ENCODE results near the gene PRPS1. TPM values are rescaled to one million over a fixed set of nuclear protein-coding genes. Genes with fewer than 3 reads are reported as not detected.
A peak's percentile ranks its signal among the peaks of the same experiment; 100 is the strongest.

Gene PRPS1
- polyA plus RNA-seq, 1 donor (not counting 4 experiments of a cell fraction or from before 2014, with no cell fraction given), result 48.4 TPM

- dilution Hi-C loops (cut with MboI; ENCODE audit: extremely low pct_ligation_motif_present, low sequenced_read_pairs), result no loop called here
- Histone ChIP-seq H2AFZ (ENCODE audit: control insufficient read depth, low read length) (no peak overlapping the region), H4K20me1 (ENCODE audit: control insufficient read depth, extremely low read depth, insufficient read depth, low read length) (no peaks in the 10 kb centered on the region), H3K4me3 (ENCODE audit: control insufficient read depth in 2 of 3, extremely low read depth in 1 of 3, insufficient read depth in 2 of 3, low read depth in 1 of 3, low read length in 3 of 3) (peak overlapping the region; percentile 51 to 77 (median 65)), H3K9me1 (ENCODE audit: control insufficient read depth, extremely low read depth, insufficient read depth, low read length) (no peaks in the 10 kb centered on the region), H3K9ac (ENCODE audit: control insufficient read depth, extremely low read depth, insufficient read depth, low read length) (peak overlapping the region; percentile 91), H3K4me2 (ENCODE audit: control insufficient read depth, extremely low read depth, insufficient read depth, low read depth, low read length) (peak overlapping the region; percentile 84), H3K27me3 (ENCODE audit: control insufficient read depth, extremely low read depth, insufficient read depth, low read length) (no peaks in the 10 kb centered on the region), H3K9me3 (ENCODE audit: control insufficient read depth, low read depth, low read length) (no peaks in the 10 kb centered on the region), H3K79me2 (ENCODE audit: control insufficient read depth, insufficient read depth, low read length) (no peaks in the 10 kb centered on the region), H3K27ac (ENCODE audit: control insufficient read depth, insufficient read depth, low read length) (peak overlapping the region; percentile 88), H3K4me1 (ENCODE audit: control insufficient read depth, extremely low read depth, insufficient read depth, low read length) (peaks cover 38% of the 10 kb centered on the region), H3K36me3 (ENCODE audit: control insufficient read depth in 2 of 2, extremely low read depth in 1 of 2, insufficient read depth in 2 of 2, low read length in 2 of 2) (no peaks in the 10 kb centered on the region)
- DNase-seq (ENCODE audit: low read depth, low spot score), result no peak
- no peak for FAIRE-seq
- TF ChIP-seq CTCF (optimal IDR thresholded peaks at IDR 0.05 in 1 of 3, IDR thresholded peaks at IDR 0.05 in 1 of 3, conservative IDR thresholded peaks at IDR 0.05 in 1 of 3; ENCODE audit: extremely low read depth in 1 of 3, insufficient read depth in 2 of 3, low read length in 3 of 3), result no peak
- TF ChIP-seq EZH2 (IDR thresholded peaks at IDR 0.05; ENCODE audit: low read length), result no peak
Observed at GRCh38 chrX:107675823-107676555, 47.7 kb downstream of the PRPS1 start.

GRCh38 chrX:107676559-107677378 lies 48.5 kb downstream of the PRPS1 start:
- dilution Hi-C loops (cut with MboI; ENCODE audit: extremely low pct_ligation_motif_present, low sequenced_read_pairs), result no loop called here
- Histone ChIP-seq H3K4me2 (ENCODE audit: control insufficient read depth, extremely low read depth, insufficient read depth, low read depth, low read length) (peak overlapping the region; percentile 84), H3K36me3 (ENCODE audit: control insufficient read depth in 2 of 2, extremely low read depth in 1 of 2, insufficient read depth in 2 of 2, low read length in 2 of 2) (no peaks in the 10 kb centered on the region), H3K4me1 (ENCODE audit: control insufficient read depth, extremely low read depth, insufficient read depth, low read length) (peaks cover 38% of the 10 kb centered on the region), H3K9ac (ENCODE audit: control insufficient read depth, extremely low read depth, insufficient read depth, low read length) (peak overlapping the region; percentile 91), H2AFZ (ENCODE audit: control insufficient read depth, low read length) (no peak overlapping the region), H3K27ac (ENCODE audit: control insufficient read depth, insufficient read depth, low read length) (peak overlapping the region; percentile 88), H3K9me3 (ENCODE audit: control insufficient read depth, low read depth, low read length) (no peaks in the 10 kb centered on the region), H3K4me3 (ENCODE audit: control insufficient read depth in 2 of 3, extremely low read depth in 1 of 3, insufficient read depth in 2 of 3, low read depth in 1 of 3, low read length in 3 of 3) (peak overlapping the region; percentile 51 to 77 (median 65)), H3K27me3 (ENCODE audit: control insufficient read depth, extremely low read depth, insufficient read depth, low read length) (no peaks in the 10 kb centered on the region), H3K79me2 (ENCODE audit: control insufficient read depth, insufficient read depth, low read length) (no peaks in the 10 kb centered on the region), H3K9me1 (ENCODE audit: control insufficient read depth, extremely low read depth, insufficient read depth, low read length) (no peaks in the 10 kb centered on the region), H4K20me1 (ENCODE audit: control insufficient read depth, extremely low read depth, insufficient read depth, low read length) (no peaks in the 10 kb centered on the region)
- no peak for TF ChIP-seq EZH2 (IDR thresholded peaks at IDR 0.05; ENCODE audit: low read length)
- TF ChIP-seq CTCF (optimal IDR thresholded peaks at IDR 0.05 in 1 of 3, IDR thresholded peaks at IDR 0.05 in 1 of 3, conservative IDR thresholded peaks at IDR 0.05 in 1 of 3; ENCODE audit: extremely low read depth in 1 of 3, insufficient read depth in 2 of 3, low read length in 3 of 3), result no peak
- DNase-seq (ENCODE audit: low read depth, low spot score) (no peak), FAIRE-seq (no peak)
